K562 (cell line): ENCODE measurements around the gene MRI1.

ENCODE experiments used
- ATF2 ChIP-seq: sonication (generic); formaldehyde crosslinking; IDR thresholded peaks from 2 replicates; pipeline ENCODE4 v1.8.1; 2022; ENCODE audit warnings: missing genetic modification reagents
- EGR1 ChIP-seq: fragments of 450-650 bp; conservative IDR thresholded peaks from 2 replicates; pipeline ENCODE4 v1.6.1; 2017; ENCODE audit warnings: mild to moderate bottlenecking
- EZH2 ChIP-seq: IDR thresholded peaks from 2 replicates; pipeline ENCODE4 v1.6.1; 2012; ENCODE audit warnings: low read depth, mild to moderate bottlenecking, inconsistent platforms, low read length, borderline replicate concordance
- FOXM1 ChIP-seq, 2 experiments: fragments of 450-650 bp in 1 of 2; sonication (generic) in 1 of 2; formaldehyde crosslinking in 1 of 2; IDR thresholded peaks; 2 replicates each; pipeline versions ENCODE4 v1.6.1 to v1.9.0; 2017 to 2022; ENCODE audit warnings: low read depth in 2 of 2, mild to moderate bottlenecking in 2 of 2, missing genetic modification reagents in 1 of 2, moderate library complexity in 1 of 2
- NR2C2 ChIP-seq, 2 experiments: fragments of 200-800 bp in 1 of 2; sonication (Bioruptor generic) in 1 of 2; sonication (generic) in 1 of 2; formaldehyde crosslinking in 1 of 2; IDR thresholded peaks; 2 replicates each; pipeline versions ENCODE4 v1.6.1 to v1.8.0; 2016 to 2022; ENCODE audit warnings: mild to moderate bottlenecking in 1 of 2, missing compliant biosample characterization in 1 of 2, missing genetic modification characterization in 1 of 2, missing genetic modification reagents in 1 of 2
- PHF8 ChIP-seq: fragments of 200-600 bp; sonication (generic); IDR thresholded peaks from 2 replicates; pipeline ENCODE4 v1.6.1; 2012; ENCODE audit warnings: mixed run types, mild to moderate bottlenecking, inconsistent platforms, low read length, moderate library complexity, borderline replicate concordance
- RBM39 ChIP-seq: fragments of 200-400 bp; formaldehyde crosslinking; optimal IDR thresholded peaks from 2 replicates; pipeline ENCODE3; 2018; ENCODE audit warnings: low read depth, low read length
- TAF9B ChIP-seq: fragments of 450-650 bp; IDR thresholded peaks from 2 replicates; pipeline ENCODE4 v1.6.1; 2018; ENCODE audit warnings: mild to moderate bottlenecking; ENCODE audit not compliant: partially characterized antibody
- ZBTB26 ChIP-seq: fragments of 450-650 bp; formaldehyde crosslinking; IDR thresholded peaks from 2 replicates; pipeline ENCODE4 v1.4.0; 2022; ENCODE audit warnings: missing genetic modification characterization
- ZNF143 ChIP-seq: sonication (generic); formaldehyde crosslinking; IDR thresholded peaks from 2 replicates; pipeline ENCODE4 v1.9.0; 2022; ENCODE audit warnings: mild to moderate bottlenecking, missing genetic modification reagents
- ZNF696 ChIP-seq: fragments of 250-450 bp; sonication (Bioruptor Pico); conservative IDR thresholded peaks from 2 replicates; pipeline ENCODE4 v1.4.0; 2020; ENCODE audit warnings: mild to moderate bottlenecking, moderate library complexity
- TF ChIP-seq, protein P1 (sequence below), 3 experiments: IDR thresholded peaks in 2 of 3; conservative IDR thresholded peaks in 1 of 3; 2 replicates each; pipeline ENCODE4 v1.5.1; 2011 to 2012; ENCODE audit warnings: low read length in 3 of 3, mild to moderate bottlenecking in 3 of 3, control low read depth in 2 of 3, improper control_type of control experiment in 1 of 3, inconsistent platforms in 1 of 3, low read depth in 1 of 3, mixed read lengths in 1 of 3, moderate library complexity in 1 of 3; ENCODE audit not compliant: insufficient read depth in 2 of 3
- TF ChIP-seq, protein P2 (sequence below), 2 experiments: fragments of 450-650 bp in 1 of 2; IDR thresholded peaks; 2 replicates each; pipeline ENCODE4 v1.6.1; 2011 to 2017; ENCODE audit warnings: low read depth in 2 of 2, antibody characterized with exemption in 1 of 2, borderline replicate concordance in 1 of 2, low read length in 1 of 2, mild to moderate bottlenecking in 1 of 2, mixed read lengths in 1 of 2; ENCODE audit not compliant: control insufficient read depth in 1 of 2
- TF ChIP-seq, protein P3 (sequence below), 2 experiments: fragments of 450-650 bp in 1 of 2; sonication (generic) in 1 of 2; formaldehyde crosslinking in 1 of 2; IDR thresholded peaks in 1 of 2; conservative IDR thresholded peaks in 1 of 2; 2 replicates each; pipeline versions ENCODE4 v1.6.1 to v1.8.1; 2016 to 2023; ENCODE audit warnings: mild to moderate bottlenecking in 2 of 2, moderate library complexity in 2 of 2, inconsistent platforms in 1 of 2, missing genetic modification reagents in 1 of 2

DNA sequence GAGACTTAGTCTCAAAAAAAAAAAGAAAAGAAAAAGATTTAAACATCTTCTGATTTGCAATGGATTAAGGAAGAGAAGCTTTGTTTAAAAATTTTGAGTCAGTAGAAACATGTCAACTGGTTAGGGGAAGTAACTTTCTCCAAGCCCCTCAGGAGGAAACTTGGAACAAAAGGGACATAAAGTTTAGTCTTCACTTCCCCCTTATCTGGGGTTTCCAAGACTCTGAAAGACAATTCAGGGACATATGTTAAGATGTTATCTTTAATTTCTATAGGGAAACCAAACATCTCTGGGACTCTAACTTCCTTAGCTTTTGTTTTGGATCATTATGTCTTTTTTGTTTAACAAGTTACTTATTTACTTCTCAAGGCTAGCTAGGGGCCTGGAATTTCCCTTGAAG, 20.1 kb upstream of the MRI1 start:
- TF ChIP-seq ZNF143 (CRISPR knock-in tag), result no peak
- no peak for TF ChIP-seq PHF8
- TF ChIP-seq, protein P1, sequence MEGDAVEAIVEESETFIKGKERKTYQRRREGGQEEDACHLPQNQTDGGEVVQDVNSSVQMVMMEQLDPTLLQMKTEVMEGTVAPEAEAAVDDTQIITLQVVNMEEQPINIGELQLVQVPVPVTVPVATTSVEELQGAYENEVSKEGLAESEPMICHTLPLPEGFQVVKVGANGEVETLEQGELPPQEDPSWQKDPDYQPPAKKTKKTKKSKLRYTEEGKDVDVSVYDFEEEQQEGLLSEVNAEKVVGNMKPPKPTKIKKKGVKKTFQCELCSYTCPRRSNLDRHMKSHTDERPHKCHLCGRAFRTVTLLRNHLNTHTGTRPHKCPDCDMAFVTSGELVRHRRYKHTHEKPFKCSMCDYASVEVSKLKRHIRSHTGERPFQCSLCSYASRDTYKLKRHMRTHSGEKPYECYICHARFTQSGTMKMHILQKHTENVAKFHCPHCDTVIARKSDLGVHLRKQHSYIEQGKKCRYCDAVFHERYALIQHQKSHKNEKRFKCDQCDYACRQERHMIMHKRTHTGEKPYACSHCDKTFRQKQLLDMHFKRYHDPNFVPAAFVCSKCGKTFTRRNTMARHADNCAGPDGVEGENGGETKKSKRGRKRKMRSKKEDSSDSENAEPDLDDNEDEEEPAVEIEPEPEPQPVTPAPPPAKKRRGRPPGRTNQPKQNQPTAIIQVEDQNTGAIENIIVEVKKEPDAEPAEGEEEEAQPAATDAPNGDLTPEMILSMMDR (IDR thresholded peaks at IDR 0.05 in 2 of 3, conservative IDR thresholded peaks at IDR 0.05 in 1 of 3; ENCODE audit: insufficient read depth in 2 of 3, low read depth in 1 of 3, low read length in 3 of 3), result no peak
- no peak for TF ChIP-seq ATF2 (CRISPR knock-in tag)
- TF ChIP-seq RBM39, result no peak
- no peak for TF ChIP-seq FOXM1 (IDR thresholded peaks at IDR 0.05; ENCODE audit: low read depth)
- no peak for TF ChIP-seq FOXM1 (CRISPR knock-in tag; IDR thresholded peaks at IDR 0.05; ENCODE audit: low read depth)
- TF ChIP-seq EZH2, result no peak
- no peak for TF ChIP-seq TAF9B
- TF ChIP-seq ZNF696 (CRISPR knock-in tag), result no peak
- TF ChIP-seq EGR1, result no peak
- no peak for TF ChIP-seq NR2C2 (CRISPR knock-in tag; IDR thresholded peaks at IDR 0.05)
- no peak for TF ChIP-seq NR2C2 (tag; IDR thresholded peaks at IDR 0.05)
- TF ChIP-seq ZBTB26 (CRISPR knock-in tag), result no peak
- TF ChIP-seq, protein P2, sequence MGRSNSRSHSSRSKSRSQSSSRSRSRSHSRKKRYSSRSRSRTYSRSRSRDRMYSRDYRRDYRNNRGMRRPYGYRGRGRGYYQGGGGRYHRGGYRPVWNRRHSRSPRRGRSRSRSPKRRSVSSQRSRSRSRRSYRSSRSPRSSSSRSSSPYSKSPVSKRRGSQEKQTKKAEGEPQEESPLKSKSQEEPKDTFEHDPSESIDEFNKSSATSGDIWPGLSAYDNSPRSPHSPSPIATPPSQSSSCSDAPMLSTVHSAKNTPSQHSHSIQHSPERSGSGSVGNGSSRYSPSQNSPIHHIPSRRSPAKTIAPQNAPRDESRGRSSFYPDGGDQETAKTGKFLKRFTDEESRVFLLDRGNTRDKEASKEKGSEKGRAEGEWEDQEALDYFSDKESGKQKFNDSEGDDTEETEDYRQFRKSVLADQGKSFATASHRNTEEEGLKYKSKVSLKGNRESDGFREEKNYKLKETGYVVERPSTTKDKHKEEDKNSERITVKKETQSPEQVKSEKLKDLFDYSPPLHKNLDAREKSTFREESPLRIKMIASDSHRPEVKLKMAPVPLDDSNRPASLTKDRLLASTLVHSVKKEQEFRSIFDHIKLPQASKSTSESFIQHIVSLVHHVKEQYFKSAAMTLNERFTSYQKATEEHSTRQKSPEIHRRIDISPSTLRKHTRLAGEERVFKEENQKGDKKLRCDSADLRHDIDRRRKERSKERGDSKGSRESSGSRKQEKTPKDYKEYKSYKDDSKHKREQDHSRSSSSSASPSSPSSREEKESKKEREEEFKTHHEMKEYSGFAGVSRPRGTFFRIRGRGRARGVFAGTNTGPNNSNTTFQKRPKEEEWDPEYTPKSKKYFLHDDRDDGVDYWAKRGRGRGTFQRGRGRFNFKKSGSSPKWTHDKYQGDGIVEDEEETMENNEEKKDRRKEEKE (IDR thresholded peaks at IDR 0.05; ENCODE audit: borderline replicate concordance in 1 of 2, control insufficient read depth in 1 of 2, low read depth in 2 of 2, low read length in 1 of 2), result no peak
- TF ChIP-seq, protein P3, sequence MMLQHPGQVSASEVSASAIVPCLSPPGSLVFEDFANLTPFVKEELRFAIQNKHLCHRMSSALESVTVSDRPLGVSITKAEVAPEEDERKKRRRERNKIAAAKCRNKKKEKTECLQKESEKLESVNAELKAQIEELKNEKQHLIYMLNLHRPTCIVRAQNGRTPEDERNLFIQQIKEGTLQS (IDR thresholded peaks at IDR 0.05), result no peak
- TF ChIP-seq, protein P3 (CRISPR knock-in tag; conservative IDR thresholded peaks at IDR 0.05), result no peak
